GM12878 (cell line): Measurements from ENCODE around the gene MAGI2. TPM values are rescaled to one million over a fixed set of nuclear protein-coding genes. Genes with fewer than 3 reads are reported as not detected.
"Not testable (repeated sequence)": the region's sequence is repeated elsewhere in the genome, so short reads cannot be mapped to it uniquely, and the experiment has no call there.

Experiments
- ATAC-seq: fragments of 200-7000 bp; cut with Tn5 transposase; 3 replicates; pipeline ENCODE4 v1.9.1; 2020; ENCODE audit warnings: mild to moderate bottlenecking, moderate library complexity
- BruUV-seq: library from RNA; stranded (reverse); fragments of 400-500 nt; replicated peaks from 2 replicates; lab custom pipeline; 2021; lab: Mats Ljungman, UMichigan
- CTCF ChIA-PET: fragments of 300-600 bp; sonication (Branson Sonifier 250); formaldehyde crosslinking; extraction: SDS; loops from one replicate; lab custom pipeline; 2021; ENCODE audit warnings: inconsistent platforms; lab: Yijun Ruan, JAX
- POLR2A ChIA-PET: fragments of 350-600 bp; formaldehyde crosslinking; extraction: SDS; loops from one replicate; lab custom pipeline; 2021; ENCODE audit warnings: inconsistent platforms; lab: Charles Lee
- RAD21 ChIA-PET: fragments of 300-600 bp; sonication (Branson Sonifier 250); formaldehyde crosslinking; loops from one replicate; lab custom pipeline; 2023; ENCODE audit warnings: antibody characterized with exemption; ENCODE audit not compliant: unreplicated experiment; lab: Charles Lee
- SMC1A ChIA-PET: fragments of 300-600 bp; sonication (Branson Sonifier 250); formaldehyde crosslinking; loops from one replicate; lab custom pipeline; 2023; ENCODE audit not compliant: unreplicated experiment, uncharacterized antibody; lab: Charles Lee
- DNase-seq: peaks from one replicate; pipeline ENCODE4 v3.0.0-alpha.2; 2011; ENCODE audit warnings: low read depth, low spot score
- FAIRE-seq: peaks from 3 replicates; lab custom pipeline; 2011; peaks lifted over from hg19 to GRCh38; lab: Jason Lieb, UNC
- H2AFZ ChIP-seq: 2 replicates; pipeline ENCODE4 v1.6.0; 2011; ENCODE audit warnings: low read depth, low read length, control low read depth; ENCODE audit not compliant: control insufficient read depth
- H3K27ac ChIP-seq: 2 replicates; pipeline ENCODE4 v1.5.1; 2011; ENCODE audit warnings: control low read depth; ENCODE audit not compliant: control insufficient read depth, insufficient read depth
- H3K27me3 ChIP-seq, 2 experiments: replicated peaks in 1 of 2; 2 replicates each; pipeline versions ENCODE4 v1.6.0 to v1.6.1; 2011; ENCODE audit warnings: low read length in 1 of 2; ENCODE audit not compliant: control insufficient read depth in 2 of 2, insufficient read depth in 2 of 2
- H3K36me3 ChIP-seq, 2 experiments: 2 replicates each; pipeline ENCODE4 v1.5.1; 2011; ENCODE audit warnings: low read length in 1 of 2; ENCODE audit not compliant: control insufficient read depth in 2 of 2, insufficient read depth in 2 of 2
- H3K4me1 ChIP-seq: 2 replicates; pipeline ENCODE4 v1.6.1; 2011; ENCODE audit warnings: mild to moderate bottlenecking, low read length, moderate library complexity, mixed read lengths; ENCODE audit not compliant: control insufficient read depth, insufficient read depth
- H3K4me2 ChIP-seq: 2 replicates; pipeline ENCODE4 v1.6.0; 2011; ENCODE audit warnings: control low read depth; ENCODE audit not compliant: control insufficient read depth, insufficient read depth
- H3K4me3 ChIP-seq: fragments of 200-600 bp; sonication (generic); 2 replicates; pipeline ENCODE4 v1.5.1; 2016
- H3K79me2 ChIP-seq: 2 replicates; pipeline ENCODE4 v1.6.0; 2011; ENCODE audit warnings: low read length; ENCODE audit not compliant: control insufficient read depth, insufficient read depth
- H3K9ac ChIP-seq: 2 replicates; pipeline ENCODE4 v1.8.0; 2011; ENCODE audit warnings: low read length, control low read depth, mixed read lengths; ENCODE audit not compliant: control insufficient read depth, insufficient read depth
- H3K9me3 ChIP-seq: replicated peaks from 3 replicates; pipeline ENCODE4 v1.5.1; 2011; ENCODE audit warnings: mild to moderate bottlenecking, low read length; ENCODE audit not compliant: control insufficient read depth, insufficient read depth
- H4K20me1 ChIP-seq: 2 replicates; pipeline ENCODE4 v1.6.0; 2011; ENCODE audit not compliant: control insufficient read depth, insufficient read depth
- BCL11A ChIP-seq: IDR thresholded peaks from 2 replicates; pipeline ENCODE4 v1.6.1; 2011; ENCODE audit warnings: low read depth, low read length
- CEBPB ChIP-seq, 2 experiments: fragments of 150-350 bp in 1 of 2; IDR thresholded peaks; 2 replicates each; pipeline ENCODE4 v1.6.1; 2012 to 2014; ENCODE audit warnings: low read depth in 2 of 2, low read length in 2 of 2, borderline replicate concordance in 1 of 2, inconsistent platforms in 1 of 2
- EP300 ChIP-seq, 2 experiments: fragments of 150-350 bp in 1 of 2; IDR thresholded peaks; 2 replicates each; pipeline ENCODE4 v1.6.1; 2011 to 2012; ENCODE audit warnings: low read depth in 2 of 2, low read length in 2 of 2, borderline replicate concordance in 1 of 2, improper control_type of control experiment in 1 of 2, inconsistent platforms in 1 of 2; ENCODE audit not compliant: control insufficient read depth in 1 of 2
- MEF2A ChIP-seq: IDR thresholded peaks from 2 replicates; pipeline ENCODE4 v1.6.1; 2011; ENCODE audit warnings: low read depth, mild to moderate bottlenecking, low read length, moderate library complexity; ENCODE audit not compliant: insufficient read depth
- SREBF2 ChIP-seq: IDR thresholded peaks from 2 replicates; pipeline ENCODE4 v1.6.1; 2012; ENCODE audit warnings: mild to moderate bottlenecking, low read length
- WGBS: methylation state at CpG from one replicate; pipeline ENCODE4 v1.1.6; 2016; ENCODE audit warnings: low lambda C conversion rate; ENCODE audit not compliant: insufficient replicate concordance, insufficient coverage; ENCODE audit errors: missing lambda C conversion rate; 5-methylcytosine and 5-hydroxymethylcytosine counted together
- in situ Hi-C: fragments of 300-500 bp; cut with MboI; formaldehyde crosslinking; loops from 9 replicates; pipeline ENCODE4 v1.14.3; 2018; ENCODE audit warnings: mixed read lengths
- intact Hi-C: fragments of 100-400 bp; cut with micrococcal nuclease; formaldehyde crosslinking; loops from one replicate; pipeline ENCODE4 v1.14.2; 2022; ENCODE audit not compliant: unreplicated experiment
- polyA plus RNA-seq, 11 experiments: library from polyadenylated mRNA; depleted of rRNA in 4 of 11; unstranded in 6 of 11; stranded (reverse) in 5 of 11; fragments of >200 nt; fragmentation: Nextera tagmentation in 4 of 11; fragmentation: Illumina TruSeq in 1 of 11; extraction: Ambion mirVana in 4 of 11; extraction: Trizol in 1 of 11; gene quantifications; 1 replicate in 1 of 11; 2 replicates in 10 of 11; pipeline versions ENCODE4 v1.2.1 to v1.2.3, GENCODE V29; 2011 to 2016; ENCODE audit warnings: inconsistent platforms in 2 of 11, missing spikeins in 2 of 11, low read depth in 1 of 11
- total RNA-seq, 4 experiments: library from RNA; depleted of rRNA in 3 of 4; stranded (reverse); fragments of >200 nt in 3 of 4; fragmentation: Illumina TruSeq in 1 of 4; extraction: Trizol in 1 of 4; gene quantifications; 2 replicates each; pipeline versions ENCODE4 v1.2.1 to v1.2.3, GENCODE V29; 2013 to 2021
- TF ChIP-seq, protein P1 (sequence below): IDR thresholded peaks from 2 replicates; pipeline ENCODE4 v1.6.1; 2012; ENCODE audit warnings: low read depth, low read length, improper control_type of control experiment

Gene MAGI2
- total and polyA plus RNA-seq, 10 of the 15 experiments (the other 5 are each of a cell fraction or from before 2014, with no cell fraction given), result 0.01 to 0.31 (median 0.05) TPM; not detected in 2

DNA sequence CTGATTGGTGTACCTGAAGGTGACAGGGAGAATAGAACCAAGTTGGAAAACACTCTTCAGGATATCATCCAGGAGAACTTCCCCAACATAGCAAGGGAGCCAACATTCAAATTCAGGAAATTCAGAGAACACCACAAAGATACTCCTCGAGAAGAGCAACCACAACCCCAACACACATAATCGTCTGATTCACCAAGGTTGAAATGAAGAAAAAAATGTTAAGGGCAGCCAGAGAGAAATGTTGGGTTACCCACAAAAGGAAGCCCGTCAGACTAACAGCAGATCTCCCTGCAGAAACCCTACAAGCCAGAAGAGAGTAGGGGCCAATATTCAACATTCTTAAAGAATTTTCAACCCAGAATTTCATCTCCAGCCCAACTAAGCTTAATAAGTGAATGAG is 1164.0 kb downstream of the MAGI2 start:
- H3K36me3 ChIP-seq, H3K4me1 ChIP-seq, H3K9me3 ChIP-seq, FAIRE-seq, H3K9ac ChIP-seq, BruUV-seq, CTCF ChIA-PET, H3K4me3 ChIP-seq, H2AFZ ChIP-seq, in situ Hi-C loops, H3K79me2 ChIP-seq, SMC1A ChIA-PET, H3K27me3 ChIP-seq, POLR2A ChIA-PET, DNase-seq, H3K27ac ChIP-seq, intact Hi-C loops, H4K20me1 ChIP-seq, RAD21 ChIA-PET, ATAC-seq, H3K4me2 ChIP-seq: not testable (repeated sequence)
- 0% methylated on average over 3 of the region's 3 CpGs for WGBS

DNA sequence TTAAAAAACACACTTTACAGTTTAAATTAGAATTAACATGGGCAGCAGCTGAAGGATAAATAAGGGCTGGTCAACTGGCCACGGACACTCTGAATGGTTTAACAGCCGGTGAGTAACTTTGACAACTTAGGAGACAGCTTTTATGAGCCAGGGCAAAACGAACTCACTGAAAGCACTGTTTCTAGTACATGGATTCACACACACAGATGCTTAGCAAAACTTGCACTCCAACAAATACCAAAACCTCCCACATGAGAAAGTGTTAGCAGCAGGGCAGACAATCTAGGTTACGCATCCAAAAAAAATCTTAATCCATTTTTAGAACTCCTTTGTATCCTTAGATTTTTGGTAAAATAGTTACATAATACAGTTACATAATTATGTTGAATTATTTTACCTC is 1168.5 kb downstream of the MAGI2 start:
- no peaks in the 10 kb centered on the region for H3K79me2 ChIP-seq
- in situ Hi-C loops, result no loop called here
- DNase-seq (no peak), ATAC-seq (no peak), FAIRE-seq (no peak)
- no peak overlapping the region for H2AFZ ChIP-seq
- H3K27me3 ChIP-seq, result no peaks in the 10 kb centered on the region
- no TSS peak for BruUV-seq
- H3K4me3 ChIP-seq, result no peak overlapping the region
- H3K4me1 ChIP-seq, result no peaks in the 10 kb centered on the region
- RAD21 ChIA-PET, result no interaction called here
- TF ChIP-seq EP300 (IDR thresholded peaks at IDR 0.05; ENCODE audit: borderline replicate concordance in 1 of 2, control insufficient read depth in 1 of 2, low read depth in 2 of 2, low read length in 2 of 2) (no peak), BCL11A (no peak), CEBPB (IDR thresholded peaks at IDR 0.05; ENCODE audit: borderline replicate concordance in 1 of 2, low read depth in 2 of 2, low read length in 2 of 2) (no peak), SREBF2 (no peak), MEF2A (no peak)
- TF ChIP-seq, protein P1, sequence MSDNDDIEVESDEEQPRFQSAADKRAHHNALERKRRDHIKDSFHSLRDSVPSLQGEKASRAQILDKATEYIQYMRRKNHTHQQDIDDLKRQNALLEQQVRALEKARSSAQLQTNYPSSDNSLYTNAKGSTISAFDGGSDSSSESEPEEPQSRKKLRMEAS, result no peak
- CTCF ChIA-PET, result no interaction called here
- no peaks in the 10 kb centered on the region for H3K36me3 ChIP-seq
- no peaks in the 10 kb centered on the region for H4K20me1 ChIP-seq
- H3K9ac ChIP-seq, result no peak overlapping the region
- intact Hi-C loops, result no loop called here
- no peak overlapping the region for H3K27ac ChIP-seq
- no peaks in the 10 kb centered on the region for H3K9me3 ChIP-seq
- whole genome bisulfite sequencing, result 17% methylated on average over 4 of the region's 4 CpGs
- SMC1A ChIA-PET, result no interaction called here
- POLR2A ChIA-PET, result no interaction called here
- no peak overlapping the region for H3K4me2 ChIP-seq
